ENCODE results near the gene F13A1.

The F13A1 gene

GRCh38 chr6:6191476-6191875 lies 129.0 kb downstream of the F13A1 start:
- DNase-seq, result peak; percentile 13

- no peak for DNase-seq
These were observed 139.8 kb downstream of the F13A1 start for GRCh38 chr6:6180684-6181083.

GRCh38 chr6:6179858-6180623 lies 140.4 kb downstream of the F13A1 start:
- no peak for DNase-seq

- no peak for DNase-seq
These were observed 141.7 kb downstream of the F13A1 start for GRCh38 chr6:6178795-6179194.

- DNase-seq, result no peak
These were observed 142.7 kb downstream of the F13A1 start for GRCh38 chr6:6177754-6178153.

- DNase-seq, result no peak
These were observed 143.8 kb downstream of the F13A1 start for GRCh38 chr6:6176586-6177228.

GRCh38 chr6:6176127-6176526 lies 144.3 kb downstream of the F13A1 start:
- no peak for DNase-seq

GRCh38 chr6:6169141-6169540 lies 151.3 kb downstream of the F13A1 start:
- DNase-seq, result no peak

- DNase-seq, result no peak
These were observed 154.4 kb downstream of the F13A1 start for GRCh38 chr6:6166064-6166463.

GRCh38 chr6:6164367-6164766 lies 156.1 kb downstream of the F13A1 start:
- DNase-seq, result no peak

GRCh38 chr6:6154335-6154734 lies 166.1 kb downstream of the F13A1 start:
- no peak for DNase-seq

- DNase-seq, result peak; percentile 24
These were observed 168.4 kb downstream of the F13A1 start for GRCh38 chr6:6152060-6152459.

- no peak for DNase-seq
These were observed 172.2 kb downstream of the F13A1 start for GRCh38 chr6:6148192-6148815.

GRCh38 chr6:6131492-6132109 lies 188.9 kb downstream of the F13A1 start:
- DNase-seq, result peak; percentile 20

- DNase-seq, result no peak
These were observed 195.0 kb downstream of the F13A1 start for GRCh38 chr6:6125495-6125894.

- no peak for DNase-seq
These were observed 196.7 kb downstream of the F13A1 start for GRCh38 chr6:6123803-6124202.

GRCh38 chr6:6121943-6122342 lies 198.5 kb downstream of the F13A1 start:
- DNase-seq, result no peak

- no peak for DNase-seq
These were observed 214.9 kb downstream of the F13A1 start for GRCh38 chr6:6105472-6106036.

Data from eye (tissue), 1 donor.